HCT116 (cell line): ENCODE data around the gene RFC4. TPM values are rescaled to one million over a fixed set of nuclear protein-coding genes. Genes with fewer than 3 reads are reported as not detected.

ENCODE experiments used
- ATAC-seq: fragments of 200-7000 bp; cut with Tn5 transposase; 2 replicates; pipeline ENCODE4 v1.9.1; 2020; ENCODE audit warnings: mild to moderate bottlenecking, moderate library complexity
- BruUV-seq: library from RNA; stranded (reverse); fragments of 400-500 nt; replicated peaks from 2 replicates; lab custom pipeline; 2021; lab: Mats Ljungman, UMichigan
- CTCF ChIA-PET: fragments of 300-600 bp; sonication (Branson Sonifier 250); formaldehyde crosslinking; loops from one replicate; lab custom pipeline; 2021; ENCODE audit warnings: antibody characterized with exemption; lab: Charles Lee
- POLR2A ChIA-PET: fragments of 300-600, 350-600 bp; sonication (Branson Sonifier 250); formaldehyde crosslinking; loops from one replicate; lab custom pipeline; 2021; ENCODE audit warnings: antibody characterized with exemption; lab: Charles Lee
- RAD21 ChIA-PET, 2 experiments: fragments of 300-600 bp; sonication (Branson Sonifier 250); formaldehyde crosslinking; loops; one replicate each; lab custom pipeline; 2023; ENCODE audit warnings: low total read pairs in 2 of 2; ENCODE audit not compliant: uncharacterized antibody in 2 of 2, unreplicated experiment in 2 of 2, low non-redundant PET in 1 of 2; lab: Charles Lee
- DNase-seq: peaks from one replicate; pipeline ENCODE4 v3.0.0-alpha.2; 2010; ENCODE audit warnings: low read depth, low spot score
- H2AFZ ChIP-seq: fragments of 200-600 bp; shearing (Covaris generic), sonication (generic); 2 replicates; pipeline ENCODE4 v1.6.1; 2017; ENCODE audit warnings: low read depth, mixed run types, mixed read lengths, antibody characterized with exemption, low read length; ENCODE audit not compliant: poor library complexity, severe bottlenecking
- H3K27ac ChIP-seq: 2 replicates; pipeline ENCODE4 v1.5.1; 2012; ENCODE audit warnings: low read depth, low read length
- H3K27me3 ChIP-seq: fragments of 200-600 bp; sonication (generic); 2 replicates; pipeline ENCODE4 v1.6.1; 2016; ENCODE audit warnings: mixed run types, low read length, mixed read lengths; ENCODE audit not compliant: insufficient read depth
- H3K36me3 ChIP-seq, 2 experiments: fragments of 200-500 bp in 1 of 2; fragments of 200-600 bp in 1 of 2; sonication (Bioruptor generic) in 1 of 2; sonication (generic) in 1 of 2; 2 replicates each; pipeline versions ENCODE4 v1.5.1 to v1.6.1; 2014 to 2016; ENCODE audit warnings: low read length in 2 of 2, inconsistent platforms in 1 of 2, mixed read lengths in 1 of 2, mixed run types in 1 of 2; ENCODE audit not compliant: insufficient read depth in 2 of 2, control insufficient read depth in 1 of 2
- H3K4me1 ChIP-seq, 2 experiments: fragments of 200-600 bp in 1 of 2; sonication (generic) in 1 of 2; 2 replicates each; pipeline versions ENCODE4 v1.5.1 to v1.6.1; 2012 to 2017; ENCODE audit warnings: low read length in 2 of 2, inconsistent platforms in 1 of 2, mild to moderate bottlenecking in 1 of 2, mixed read lengths in 1 of 2, mixed run types in 1 of 2, moderate library complexity in 1 of 2; ENCODE audit not compliant: insufficient read depth in 2 of 2, control insufficient read depth in 1 of 2
- H3K4me2 ChIP-seq: fragments of 200-600 bp; sonication (generic); 2 replicates; pipeline ENCODE4 v1.6.1; 2017; ENCODE audit warnings: mixed run types, low read length, mixed read lengths
- H3K4me3 ChIP-seq, 2 experiments: fragments of 200-600 bp in 1 of 2; sonication (generic) in 1 of 2; replicated peaks in 1 of 2; 2 replicates each; pipeline ENCODE4 v1.5.1; 2011 to 2016; ENCODE audit warnings: low read length in 2 of 2, control low read depth in 1 of 2, low read depth in 1 of 2, mild to moderate bottlenecking in 1 of 2, mixed read lengths in 1 of 2, mixed run types in 1 of 2
- H3K79me2 ChIP-seq: fragments of 200-600 bp; sonication (generic); 2 replicates; pipeline ENCODE4 v1.6.1; 2017; ENCODE audit warnings: mild to moderate bottlenecking, mixed run types, low read length, moderate library complexity, mixed read lengths; ENCODE audit not compliant: insufficient read depth
- H3K9ac ChIP-seq: fragments of 200-600 bp; sonication (generic); 2 replicates; pipeline ENCODE4 v1.6.1; 2016; ENCODE audit warnings: low read length, mixed read lengths
- H3K9me2 ChIP-seq: fragments of 200-600 bp; sonication (generic), shearing (Covaris generic); 2 replicates; pipeline ENCODE4 v1.6.1; 2017; ENCODE audit warnings: mixed run types, mild to moderate bottlenecking, moderate library complexity; ENCODE audit not compliant: insufficient read depth
- H3K9me3 ChIP-seq, 2 experiments: fragments of 200-500 bp in 1 of 2; fragments of 200-600 bp in 1 of 2; sonication (Bioruptor generic) in 1 of 2; sonication (generic) in 1 of 2; 2 replicates each; pipeline ENCODE4 v1.6.1; 2014 to 2017; ENCODE audit warnings: low read length in 2 of 2, mixed read lengths in 2 of 2, inconsistent platforms in 1 of 2, low read depth in 1 of 2, mild to moderate bottlenecking in 1 of 2, mixed run types in 1 of 2, moderate library complexity in 1 of 2; ENCODE audit not compliant: control insufficient read depth in 1 of 2, insufficient read depth in 1 of 2
- H4K20me1 ChIP-seq: fragments of 200-600 bp; sonication (generic), shearing (Covaris generic); 2 replicates; pipeline ENCODE4 v1.6.1; 2017; ENCODE audit warnings: mixed run types, mild to moderate bottlenecking, moderate library complexity; ENCODE audit not compliant: insufficient read depth
- ATF3 ChIP-seq: IDR thresholded peaks from 2 replicates; pipeline ENCODE4 v1.6.1; 2012
- CBX3 ChIP-seq: IDR thresholded peaks from 2 replicates; pipeline ENCODE4 v1.6.1; 2012; ENCODE audit warnings: low read depth
- CEBPB ChIP-seq: IDR thresholded peaks from 2 replicates; pipeline ENCODE4 v1.6.1; 2012; ENCODE audit warnings: low read depth
- CTCF ChIP-seq, 3 experiments: fragments of 200-600 bp in 1 of 3; sonication (generic) in 1 of 3; IDR thresholded peaks in 2 of 3; conservative IDR thresholded peaks in 1 of 3; 2 replicates each; pipeline ENCODE4 v1.5.1; 2012 to 2017; ENCODE audit warnings: low read depth in 2 of 3, low read length in 2 of 3, antibody characterized with exemption in 1 of 3, borderline replicate concordance in 1 of 3, control low read depth in 1 of 3, mild to moderate bottlenecking in 1 of 3, mixed read lengths in 1 of 3, mixed run types in 1 of 3, moderate library complexity in 1 of 3; ENCODE audit not compliant: insufficient read depth in 1 of 3
- EGR1 ChIP-seq: IDR thresholded peaks from 2 replicates; pipeline ENCODE4 v1.6.1; 2012; ENCODE audit warnings: low read depth
- ELF1 ChIP-seq: IDR thresholded peaks from 2 replicates; pipeline ENCODE4 v1.6.1; 2012; ENCODE audit warnings: low read depth, borderline replicate concordance
- EZH2 ChIP-seq: fragments of 200-600 bp; sonication (generic); IDR thresholded peaks from 2 replicates; pipeline ENCODE4 v1.6.1; 2017; ENCODE audit warnings: antibody characterized with exemption, mixed run types
- EZH2phosphoT487 ChIP-seq: fragments of 200-600 bp; IDR thresholded peaks from 2 replicates; pipeline ENCODE4 v1.6.1; 2018; ENCODE audit warnings: antibody characterized with exemption, borderline replicate concordance
- POLR2A ChIP-seq: IDR thresholded peaks from 2 replicates; pipeline ENCODE4 v1.7.0; 2011; ENCODE audit warnings: borderline replicate concordance; ENCODE audit not compliant: insufficient read depth, insufficient read length; ENCODE audit errors: extremely low read depth
- POLR2AphosphoS5 ChIP-seq: IDR thresholded peaks from 2 replicates; pipeline ENCODE4 v1.6.1; 2011; ENCODE audit warnings: mild to moderate bottlenecking, low read depth, low read length, moderate library complexity
- RAD21 ChIP-seq: IDR thresholded peaks from 2 replicates; pipeline ENCODE4 v1.6.1; 2012; ENCODE audit warnings: low read depth, mild to moderate bottlenecking
- SIN3A ChIP-seq: IDR thresholded peaks from 2 replicates; pipeline ENCODE4 v1.6.1; 2012; ENCODE audit warnings: low read depth
- SRF ChIP-seq: IDR thresholded peaks from 2 replicates; pipeline ENCODE4 v1.6.1; 2012; ENCODE audit warnings: low read depth
- YY1 ChIP-seq: IDR thresholded peaks from 2 replicates; pipeline ENCODE4 v1.6.1; 2011; ENCODE audit warnings: low read length, low read depth, moderate library complexity, mild to moderate bottlenecking; ENCODE audit not compliant: insufficient replicate concordance; ENCODE audit errors: extremely low read depth
- ZBTB33 ChIP-seq: IDR thresholded peaks from 2 replicates; pipeline ENCODE4 v1.6.1; 2011; ENCODE audit warnings: mild to moderate bottlenecking, low read length, moderate library complexity; ENCODE audit not compliant: insufficient replicate concordance; ENCODE audit errors: extremely low read depth
- ZFX ChIP-seq: fragments of 450-650 bp; IDR thresholded peaks from 2 replicates; pipeline ENCODE4 v1.6.1; 2017
- ZNF274 ChIP-seq: fragments of 200-500 bp; sonication (Bioruptor generic); IDR thresholded peaks from 2 replicates; pipeline ENCODE4 v1.6.1; 2014; ENCODE audit warnings: mild to moderate bottlenecking, low read depth, low read length, inconsistent platforms
- intact Hi-C: fragments of 100-400 bp; cut with micrococcal nuclease; formaldehyde crosslinking; loops from 2 replicates; pipeline ENCODE4 v1.10.0; 2022
- total RNA-seq: library from RNA; stranded (reverse); gene quantifications from one replicate; pipeline ENCODE4 v1.2.1, GENCODE V29; 2021; ENCODE audit not compliant: unreplicated experiment

Gene RFC4
- total RNA-seq, 1 experiment from 2014 or later = 86.2 TPM

GRCh38 chr3:186818516-186818915, 12.2 kb upstream of the RFC4 start:
- no peak overlapping the region for H3K4me2 ChIP-seq
- intact Hi-C loops = no loop called here
- H3K9me3 ChIP-seq = no peaks in the 10 kb centered on the region
- peaks cover 9 to 15% of the 10 kb centered on the region in 2 experiments for H3K4me1 ChIP-seq
- no peak overlapping the region for H3K4me3 ChIP-seq
- no peak for ATAC-seq
- H3K27me3 ChIP-seq = no peaks in the 10 kb centered on the region
- no peaks in the 10 kb centered on the region for H4K20me1 ChIP-seq
- H3K9ac ChIP-seq = no peak overlapping the region
- no peaks in the 10 kb centered on the region for H3K36me3 ChIP-seq
- CTCF ChIA-PET = interaction anchor here (0.9 to 1.7 kb wide), 4 partner anchors 9 to 229 kb away, joined by 3 to 6 read pairs (median 4); no protein-coding TSS in a partner anchor
- H3K9me2 ChIP-seq = no peaks in the 10 kb centered on the region
- H2AFZ ChIP-seq = no peak overlapping the region
- no peak for TF ChIP-seq EGR1
- no peak for TF ChIP-seq SRF
- no peak for TF ChIP-seq EZH2phosphoT487
- no peak for TF ChIP-seq ZNF274
- TF ChIP-seq CBX3 = no peak
- TF ChIP-seq SIN3A = no peak
- no peak for TF ChIP-seq POLR2A
- no peak for TF ChIP-seq ZFX
- TF ChIP-seq CEBPB = no peak
- TF ChIP-seq YY1 = no peak
- TF ChIP-seq RAD21 = no peak
- no peak for TF ChIP-seq ZBTB33
- TF ChIP-seq CTCF (IDR thresholded peaks at IDR 0.05 in 2 of 3, conservative IDR thresholded peaks at IDR 0.05 in 1 of 3; ENCODE audit: borderline replicate concordance in 1 of 3, insufficient read depth in 1 of 3, low read depth in 2 of 3, low read length in 2 of 3) = no peak
- no peak for TF ChIP-seq POLR2AphosphoS5
- TF ChIP-seq ELF1 = no peak
- no peak for TF ChIP-seq EZH2
- TF ChIP-seq ATF3 = no peak
- TF ChIP-seq, all 23 proteins: peak for 0
- Histone ChIP-seq H3K27ac (no peak overlapping the region), H3K79me2 (no peaks in the 10 kb centered on the region)
- no TSS peak for BruUV-seq
- ChIA-PET POLR2A (no interaction called here), RAD21 (no interaction called here)
- DNase-seq = no peak
